Frontal cortex (tissue), 4 donors: ENCODE measurements around the gene STX11. TPM values are rescaled to one million over a fixed set of nuclear protein-coding genes. Genes with fewer than 3 reads are reported as not detected.

ENCODE experiments used
- DNase-seq, 2 donors: peaks; one replicate each; pipeline ENCODE4 v3.0.0; 2012; ENCODE audit warnings: low spot score in 2 of 2
- FAIRE-seq: peaks from 2 replicates; lab custom pipeline; 2012; peaks lifted over from hg19 to GRCh38; lab: Jason Lieb, UNC
- total RNA-seq: library from RNA; depleted of rRNA; stranded (reverse); fragments of >200 nt; gene quantifications from one replicate; pipeline ENCODE4 v1.2.3, GENCODE V29; 2014
- donor health status: control.
- donor health status: control.
- donor health status: control.

STX11 gene
- total RNA-seq, 1 donor from 2014 or later: under 0.01 TPM

DNA sequence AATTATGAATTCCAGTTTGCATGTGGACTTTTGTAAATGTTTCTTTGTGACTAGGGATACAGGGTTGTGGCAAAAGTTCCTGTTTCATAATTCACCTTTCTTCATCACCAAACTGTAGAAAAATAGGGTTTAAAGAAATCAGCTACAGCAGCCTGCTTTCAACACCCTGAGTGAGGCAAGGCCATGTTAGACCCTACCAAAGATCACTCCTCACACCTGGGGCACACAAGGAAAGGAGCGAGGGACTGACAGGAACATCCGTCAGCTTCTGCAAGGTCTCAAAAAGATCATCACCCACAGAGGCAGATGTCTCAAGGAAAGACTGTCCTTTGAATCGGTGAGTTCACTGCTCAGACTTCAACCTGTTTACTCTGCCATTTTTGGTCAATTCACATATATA, 10.5 kb upstream of the STX11 start:
- FAIRE-seq (no peak), DNase-seq (no peak)

GRCh38 chr6:144140867-144141266, 9.4 kb upstream of the STX11 start:
- FAIRE-seq: no peak
- DNase-seq: no peak

- DNase-seq (no peak), FAIRE-seq (no peak)
Observed at GRCh38 chr6:144141470-144141869, 8.8 kb upstream of the STX11 start.

- no peak for DNase-seq
- no peak for FAIRE-seq
Observed at GRCh38 chr6:144143106-144143505, 7.2 kb upstream of the STX11 start.

GRCh38 chr6:144143878-144144277, 6.4 kb upstream of the STX11 start:
- FAIRE-seq: no peak
- no peak for DNase-seq

DNA sequence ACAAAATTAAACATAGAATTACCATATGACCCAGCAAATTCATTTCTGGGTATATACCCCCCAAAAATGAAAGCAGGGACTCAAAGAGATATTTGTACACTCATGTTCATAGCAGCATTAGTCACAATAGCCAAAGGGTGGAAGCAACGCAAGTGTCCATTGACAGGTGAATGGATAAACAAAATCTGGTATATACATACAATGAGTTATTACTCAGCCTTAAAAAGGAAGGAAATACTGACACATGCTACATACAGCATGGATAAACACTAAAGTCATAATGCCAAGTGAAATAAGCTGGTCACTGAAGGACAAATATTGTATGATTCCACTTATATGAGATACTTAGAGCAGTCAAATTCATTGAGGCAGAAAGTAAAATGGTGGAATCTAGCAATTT, 5.3 kb upstream of the STX11 start:
- DNase-seq: no peak

GRCh38 chr6:144145541-144145940, 4.8 kb upstream of the STX11 start:
- no peak for FAIRE-seq
- DNase-seq: no peak

More for the DNA sequence above, 5.3 kb upstream of the STX11 start:
- FAIRE-seq: no peak

GRCh38 chr6:144148886-144149285, 1.4 kb upstream of the STX11 start:
- FAIRE-seq (no peak), DNase-seq (no peak)

GRCh38 chr6:144149558-144149893, 791 bp upstream of the STX11 start:
- FAIRE-seq (no peak), DNase-seq (no peak)

GRCh38 chr6:144150710-144151657, 667 bp downstream of the STX11 start:
- FAIRE-seq: no peak
- DNase-seq: no peak

DNA sequence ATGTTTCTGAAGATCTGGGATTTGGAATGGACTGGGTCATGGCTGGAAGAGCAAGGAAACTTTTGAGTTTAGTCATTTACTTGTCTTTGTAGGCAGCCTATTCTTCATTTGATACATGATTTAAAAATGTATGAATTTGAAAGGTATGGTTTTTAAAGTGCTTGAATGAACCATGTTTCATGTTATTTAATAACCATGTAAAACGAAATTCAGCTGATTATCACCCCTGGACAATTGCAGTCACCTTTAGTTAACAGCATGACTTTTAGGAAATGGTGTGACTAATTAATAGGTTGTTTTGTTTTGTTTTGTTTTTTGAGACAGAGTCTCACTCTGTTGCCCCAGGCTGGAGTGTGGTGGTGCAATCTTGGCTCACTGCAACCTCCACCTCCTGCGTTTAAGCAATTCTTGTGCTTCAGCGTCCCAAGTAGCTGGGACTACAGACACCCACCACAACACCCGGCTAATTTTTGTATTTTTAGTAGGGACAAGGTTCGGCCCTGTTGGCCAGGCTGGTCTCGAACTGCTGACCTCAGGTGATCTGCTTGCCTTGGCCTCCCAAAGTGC, 2.1 kb downstream of the STX11 start:
- no peak for DNase-seq

DNA sequence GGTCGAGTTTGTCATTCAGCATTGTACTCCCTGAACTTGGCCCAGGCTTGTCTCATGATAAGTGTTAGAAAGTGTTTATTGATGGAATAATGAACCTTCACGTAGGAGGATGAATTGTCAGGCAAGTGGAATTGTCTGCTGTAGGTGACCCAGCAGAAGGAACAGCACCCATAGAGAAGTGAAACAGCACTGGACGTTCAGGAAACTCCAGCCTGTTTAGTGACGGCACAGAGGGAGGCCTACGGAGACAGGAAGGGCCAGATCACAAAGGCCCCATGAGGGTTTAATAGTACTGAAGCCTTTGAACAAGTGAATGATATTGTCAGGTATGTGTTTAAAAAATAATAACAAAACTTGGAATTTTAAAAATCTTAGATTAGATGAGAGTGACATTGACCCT, 2.9 kb downstream of the STX11 start:
- DNase-seq (no peak), FAIRE-seq (no peak)

More for the DNA sequence above, 2.1 kb downstream of the STX11 start:
- FAIRE-seq: no peak

GRCh38 chr6:144153971-144154370, 3.7 kb downstream of the STX11 start:
- FAIRE-seq: no peak
- DNase-seq: no peak

GRCh38 chr6:144155529-144155928, 5.2 kb downstream of the STX11 start:
- FAIRE-seq: no peak
- DNase-seq: no peak

- no peak for FAIRE-seq
Observed at GRCh38 chr6:144156338-144156737, 6.0 kb downstream of the STX11 start.

DNA sequence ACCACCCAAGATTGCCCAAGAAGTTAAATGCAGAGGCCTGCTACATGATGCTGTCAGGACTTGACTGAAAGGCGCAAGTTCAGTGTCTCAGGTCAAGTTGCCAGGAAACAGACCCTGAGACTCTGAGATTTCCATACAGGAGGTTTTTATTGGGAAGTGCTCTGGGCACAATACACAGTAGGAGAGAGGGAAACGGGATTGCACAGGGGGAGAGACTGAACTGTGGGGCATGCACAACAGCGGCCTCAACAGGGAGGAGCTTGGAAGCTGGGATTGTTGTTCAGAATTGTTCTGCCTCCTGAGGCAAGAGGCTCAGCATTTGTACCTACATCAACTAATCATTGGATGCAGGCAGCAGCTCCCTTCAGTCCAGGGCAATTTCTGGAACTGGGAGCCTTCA, 6.7 kb downstream of the STX11 start:
- DNase-seq (no peak), FAIRE-seq (no peak)

More at GRCh38 chr6:144156338-144156737, 6.0 kb downstream of the STX11 start:
- DNase-seq: no peak

- no peak for FAIRE-seq
- no peak for DNase-seq
Observed at GRCh38 chr6:144158133-144158532, 7.8 kb downstream of the STX11 start.

DNA sequence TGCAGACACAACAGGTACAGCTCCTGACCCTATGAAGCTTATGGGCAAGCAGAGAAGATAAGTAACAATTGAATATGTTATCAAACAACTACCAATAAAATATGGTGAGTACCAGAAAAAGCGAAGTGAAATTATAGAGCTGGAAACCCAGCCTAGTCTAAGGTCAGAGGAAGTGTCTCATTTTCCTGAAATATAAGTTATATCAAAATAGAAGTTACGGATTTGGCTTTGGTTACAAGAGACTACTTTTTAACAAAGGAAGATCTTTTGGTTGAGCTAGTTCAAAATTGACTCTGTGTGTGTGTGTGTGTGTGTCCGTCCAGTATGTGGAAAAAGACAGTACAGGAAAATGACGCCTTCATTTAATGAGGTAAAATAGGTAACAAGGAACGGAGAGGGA, 8.9 kb downstream of the STX11 start:
- DNase-seq (no peak), FAIRE-seq (no peak)

GRCh38 chr6:144159742-144160141, 9.4 kb downstream of the STX11 start:
- DNase-seq: no peak
- FAIRE-seq: no peak

- no peak for FAIRE-seq
- no peak for DNase-seq
Observed at GRCh38 chr6:144160431-144161005, 10.2 kb downstream of the STX11 start.

DNA sequence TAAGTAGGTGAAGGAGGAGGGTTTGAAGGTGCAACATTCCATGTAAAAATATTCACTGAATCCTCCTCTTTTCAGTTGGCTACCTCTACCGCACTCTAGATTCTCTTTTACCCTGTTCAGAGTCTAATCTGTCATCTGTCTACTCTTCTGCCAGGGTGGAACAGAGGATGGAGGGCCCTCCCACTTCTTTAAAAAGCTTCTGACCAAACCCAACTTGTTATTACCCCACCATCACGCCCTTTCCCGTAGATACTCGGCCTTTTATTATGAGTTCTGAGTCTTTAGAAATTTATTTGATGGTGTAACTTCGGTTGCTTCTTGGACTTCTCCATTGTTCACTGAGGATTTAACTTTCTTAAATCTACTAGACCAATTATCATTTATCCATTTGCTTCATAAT, 11.7 kb downstream of the STX11 start:
- DNase-seq: no peak
- no peak for FAIRE-seq
